GM19193 (cell line): ENCODE results near the gene SH3BP1.
A peak's percentile ranks its signal among the peaks of the same experiment; 100 is the strongest.

Experiments
- POLR2A ChIP-seq: IDR thresholded peaks from 4 replicates; pipeline ENCODE4 v1.6.1; 2011; ENCODE audit not compliant: insufficient read depth, insufficient read length; ENCODE audit errors: extremely low read depth

Gene SH3BP1

DNA sequence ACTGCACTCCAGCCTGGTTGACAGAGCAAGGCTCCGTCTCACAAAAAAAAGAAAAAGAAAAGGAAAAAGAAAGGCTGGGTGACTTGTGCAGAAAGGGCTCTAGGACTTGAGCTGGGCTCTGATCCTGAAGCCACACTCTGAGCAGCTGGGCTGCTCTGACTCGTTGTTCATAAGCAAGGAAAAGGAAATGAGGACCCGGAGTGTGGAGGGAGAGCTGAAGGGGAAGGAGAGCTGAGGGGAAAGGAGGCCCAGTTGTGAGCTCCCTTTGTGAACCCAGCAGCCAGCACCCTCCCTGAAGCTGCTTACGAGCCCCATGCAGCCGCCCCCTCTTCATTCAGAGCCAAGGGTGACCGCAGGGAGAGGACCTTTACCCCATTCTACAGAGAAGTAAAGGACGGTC, 12.3 kb upstream of the SH3BP1 start:
- TF ChIP-seq POLR2A = no peak

DNA sequence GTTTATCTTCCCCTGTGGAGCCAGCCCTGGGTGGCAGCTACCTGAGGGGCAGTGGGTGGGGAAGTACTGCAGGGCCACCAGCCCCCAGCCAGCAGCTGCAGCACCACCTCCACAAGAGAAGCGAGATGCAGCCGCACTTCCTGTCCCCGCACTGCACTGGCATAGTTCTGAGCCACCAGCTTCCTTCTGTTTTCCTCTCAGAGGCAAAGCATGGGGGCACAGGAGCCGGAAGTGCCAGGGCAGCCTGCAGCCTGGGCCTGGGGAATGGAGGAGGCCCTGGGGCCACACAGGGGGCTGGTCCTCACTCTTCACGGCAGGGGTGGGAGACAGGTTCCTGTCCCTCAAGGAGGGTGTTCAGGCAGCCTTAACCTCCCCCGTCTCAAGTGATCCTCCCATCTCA, 11.9 kb upstream of the SH3BP1 start:
- TF ChIP-seq POLR2A = no peak

DNA sequence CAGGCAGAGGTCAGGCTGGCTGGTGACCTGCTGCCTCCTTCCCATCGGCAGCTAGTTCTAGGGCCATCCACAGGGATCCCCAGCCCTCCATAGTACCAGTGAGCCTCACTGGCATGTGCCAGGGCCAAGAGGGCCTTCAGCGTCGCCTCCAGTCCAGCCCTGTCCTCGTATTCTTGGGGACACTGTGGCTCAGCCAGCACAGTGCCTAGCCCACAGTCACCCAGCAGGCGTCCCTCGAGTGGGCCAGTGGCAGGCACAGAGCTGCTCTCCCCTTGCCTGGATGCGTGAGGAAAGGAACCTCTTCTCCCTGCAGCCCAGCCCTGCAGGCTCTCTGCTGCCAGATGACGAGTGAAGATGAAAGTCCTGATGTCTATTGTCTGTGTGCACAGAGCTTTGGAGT, 10.6 kb upstream of the SH3BP1 start:
- no peak for TF ChIP-seq POLR2A

DNA sequence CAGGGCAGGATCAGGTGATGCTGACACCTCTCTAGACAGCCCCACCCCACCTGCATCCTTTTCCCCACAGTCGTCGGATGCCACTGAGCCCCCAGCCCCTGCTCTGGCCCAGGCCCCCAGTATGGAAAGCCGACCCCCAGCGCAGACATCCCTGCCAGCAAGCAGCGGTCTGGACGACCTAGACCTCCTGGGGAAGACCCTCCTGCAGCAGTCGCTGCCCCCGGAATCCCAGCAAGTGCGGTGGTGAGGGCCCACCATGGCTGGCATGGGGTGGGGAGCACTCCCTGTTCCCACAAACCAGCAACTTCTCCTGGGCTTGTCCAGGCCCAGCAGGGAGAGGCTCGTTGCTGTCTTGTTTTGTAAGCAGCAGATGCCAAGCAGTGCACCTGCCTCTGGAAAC, 9.5 kb upstream of the SH3BP1 start:
- no peak for TF ChIP-seq POLR2A

DNA sequence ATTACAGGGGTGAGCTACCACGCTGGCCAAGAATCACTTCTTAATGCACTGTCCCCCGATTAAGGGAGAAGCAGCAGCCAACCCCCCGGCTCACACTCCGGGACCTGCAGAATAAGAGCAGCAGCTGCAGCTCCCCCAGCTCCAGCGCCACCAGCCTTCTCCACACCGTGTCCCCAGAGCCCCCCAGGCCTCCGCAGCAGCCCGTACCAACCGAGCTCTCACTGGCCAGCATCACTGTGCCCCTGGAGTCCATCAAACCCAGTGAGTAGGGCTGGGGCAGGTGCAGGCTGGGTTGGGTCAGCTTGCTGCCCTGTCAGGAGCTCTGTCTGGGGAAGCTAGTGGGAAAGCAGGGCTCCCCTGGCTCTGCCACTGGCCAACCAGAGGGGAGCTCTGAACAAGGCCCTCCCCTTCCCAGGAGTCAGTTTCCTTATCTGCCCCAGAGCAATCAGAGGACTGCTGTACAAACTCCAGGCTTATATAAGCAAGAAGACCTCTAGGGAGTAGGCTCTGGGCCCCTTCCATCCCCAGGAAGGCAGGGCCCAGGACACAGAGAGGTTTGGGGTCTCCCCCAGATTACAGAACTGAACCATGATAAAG, 8.5 kb upstream of the SH3BP1 start:
- no peak for TF ChIP-seq POLR2A

DNA sequence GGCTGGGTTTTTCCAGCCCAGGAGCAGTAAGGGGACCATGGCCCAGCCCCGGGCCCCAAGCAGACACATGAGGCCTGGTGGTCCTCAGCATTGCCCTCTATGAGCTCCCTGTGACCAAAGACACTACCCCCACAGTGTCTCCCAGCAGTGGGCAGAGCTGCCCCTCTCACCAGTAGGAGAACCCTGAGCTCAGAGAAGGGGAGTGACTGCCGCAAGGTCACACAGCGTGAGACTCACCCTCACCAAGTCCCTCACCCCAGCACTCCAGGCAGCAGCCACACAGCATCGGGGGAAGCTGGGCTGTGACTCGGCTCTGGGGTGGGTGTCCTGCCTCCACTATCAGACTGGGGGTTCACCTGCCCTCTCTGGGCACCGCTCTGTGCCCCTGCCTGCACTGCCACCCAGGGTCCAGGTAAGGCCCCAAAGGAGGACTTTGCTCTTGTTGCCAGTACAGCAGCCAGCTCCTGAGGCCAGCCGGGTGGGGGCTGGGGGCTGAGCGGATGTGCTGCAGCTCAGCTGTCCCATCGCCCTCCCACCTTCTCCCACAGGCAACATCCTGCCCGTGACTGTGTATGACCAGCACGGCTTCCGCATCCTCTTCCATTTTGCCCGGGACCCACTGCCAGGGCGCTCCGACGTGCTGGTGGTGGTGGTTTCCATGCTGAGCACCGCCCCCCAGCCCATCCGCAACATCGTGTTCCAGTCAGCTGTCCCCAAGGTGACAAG, 7.9 kb upstream of the SH3BP1 start:
- TF ChIP-seq POLR2A = no peak

DNA sequence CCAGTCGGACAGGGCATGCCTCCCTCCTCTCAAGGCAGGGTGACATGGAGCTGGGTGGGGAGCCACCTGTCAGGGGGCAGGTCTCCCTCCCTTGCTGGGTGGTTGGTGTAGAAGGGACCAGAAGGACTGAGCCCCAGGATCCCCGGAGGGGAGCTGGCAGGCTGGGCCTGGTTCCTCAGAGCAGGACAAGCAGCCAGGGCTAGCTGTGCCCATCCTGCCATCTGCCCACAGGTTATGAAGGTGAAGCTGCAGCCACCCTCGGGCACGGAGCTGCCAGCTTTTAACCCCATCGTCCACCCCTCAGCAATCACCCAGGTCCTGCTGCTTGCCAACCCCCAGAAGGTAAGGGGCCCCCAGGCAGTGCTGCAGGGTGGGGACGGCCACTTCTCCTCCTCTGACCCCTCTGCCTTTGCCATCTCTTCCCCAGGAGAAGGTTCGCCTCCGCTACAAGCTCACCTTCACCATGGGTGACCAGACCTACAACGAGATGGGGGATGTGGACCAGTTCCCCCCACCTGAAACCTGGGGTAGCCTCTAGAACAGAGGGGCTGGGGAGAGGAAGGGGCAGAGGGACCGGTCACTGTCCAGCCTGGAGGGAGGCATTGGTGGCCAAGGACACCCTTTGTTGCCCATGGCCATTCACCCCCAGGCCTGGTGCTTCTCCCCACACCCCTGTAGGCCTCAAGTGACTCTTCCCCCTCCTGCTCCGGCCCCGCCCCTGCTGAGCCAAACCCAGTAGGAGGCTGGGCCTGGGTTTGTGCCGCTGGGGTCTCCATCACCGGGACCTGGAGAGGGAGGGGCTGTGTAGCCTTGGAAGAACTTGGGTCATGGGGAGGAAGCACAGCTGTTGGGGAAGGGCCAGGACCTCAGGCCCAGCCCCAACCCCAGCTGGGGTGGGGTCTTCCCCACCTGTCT, 7.0 kb upstream of the SH3BP1 start:
- no peak for TF ChIP-seq POLR2A

DNA sequence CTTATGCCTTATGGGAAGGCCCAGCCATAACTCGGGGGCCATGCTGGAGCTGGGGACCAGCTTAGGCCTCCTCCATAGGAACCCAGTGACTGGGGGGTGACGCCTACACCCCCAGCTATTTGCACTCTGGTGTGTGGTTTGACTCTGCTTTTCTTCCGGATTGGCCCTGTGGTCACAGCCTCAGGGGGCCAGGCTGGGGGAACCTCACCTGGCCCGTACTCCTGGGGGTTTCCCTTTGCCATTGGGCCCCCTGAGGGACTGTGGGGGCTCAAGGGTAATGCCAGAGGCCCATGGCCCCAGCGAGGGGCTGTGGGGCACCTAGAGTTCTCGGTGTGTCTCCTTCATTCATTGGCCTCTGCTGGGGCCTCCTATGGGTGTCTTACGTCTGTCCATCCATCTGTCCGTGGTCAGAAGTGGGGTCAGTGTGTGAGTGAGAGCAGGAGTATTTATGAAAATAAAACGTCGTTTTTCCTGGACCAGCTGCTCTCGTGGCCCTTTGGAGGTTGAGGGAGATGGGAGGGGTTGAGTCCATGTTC, 6.3 kb upstream of the SH3BP1 start:
- no peak for TF ChIP-seq POLR2A

DNA sequence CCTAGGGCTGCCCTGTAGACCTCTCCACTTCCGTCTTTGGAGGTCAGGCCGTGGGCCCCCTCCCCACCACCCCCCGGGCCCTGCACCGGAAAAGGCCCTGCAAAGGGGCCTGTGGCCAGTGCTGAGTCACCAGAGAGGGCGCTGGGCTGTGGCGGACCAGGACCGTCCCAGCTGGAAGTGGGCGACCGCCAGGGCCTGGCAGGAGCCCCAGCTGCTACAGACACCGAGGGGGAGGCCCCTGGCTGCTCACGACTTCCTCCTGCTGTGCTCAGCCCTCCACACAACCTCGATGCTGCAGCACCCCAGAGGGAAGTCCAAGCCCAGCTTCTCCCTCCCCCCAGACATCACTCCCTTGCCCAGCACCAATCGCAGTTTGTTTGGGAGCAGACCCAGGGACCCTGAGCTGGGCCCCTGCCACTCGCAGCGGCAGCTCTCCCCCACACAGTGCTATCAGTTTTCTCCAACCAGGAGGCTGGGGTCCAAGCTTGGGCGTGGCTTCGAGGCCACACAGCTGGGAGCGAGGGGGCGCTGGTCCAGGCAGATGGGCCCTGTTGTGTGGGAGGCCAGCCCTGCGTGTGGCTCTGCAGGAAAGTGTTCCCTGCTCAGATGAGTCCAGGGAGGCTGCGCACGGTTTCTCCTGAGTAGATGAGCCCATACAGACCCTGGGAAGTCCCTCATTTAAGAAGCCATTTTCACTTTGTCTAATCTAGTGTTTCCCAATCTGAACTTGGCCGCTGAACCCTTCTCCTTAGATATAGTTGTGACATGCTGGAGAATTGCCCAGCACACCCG, 5.6 kb upstream of the SH3BP1 start:
- peak; percentile 63 for TF ChIP-seq POLR2A

DNA sequence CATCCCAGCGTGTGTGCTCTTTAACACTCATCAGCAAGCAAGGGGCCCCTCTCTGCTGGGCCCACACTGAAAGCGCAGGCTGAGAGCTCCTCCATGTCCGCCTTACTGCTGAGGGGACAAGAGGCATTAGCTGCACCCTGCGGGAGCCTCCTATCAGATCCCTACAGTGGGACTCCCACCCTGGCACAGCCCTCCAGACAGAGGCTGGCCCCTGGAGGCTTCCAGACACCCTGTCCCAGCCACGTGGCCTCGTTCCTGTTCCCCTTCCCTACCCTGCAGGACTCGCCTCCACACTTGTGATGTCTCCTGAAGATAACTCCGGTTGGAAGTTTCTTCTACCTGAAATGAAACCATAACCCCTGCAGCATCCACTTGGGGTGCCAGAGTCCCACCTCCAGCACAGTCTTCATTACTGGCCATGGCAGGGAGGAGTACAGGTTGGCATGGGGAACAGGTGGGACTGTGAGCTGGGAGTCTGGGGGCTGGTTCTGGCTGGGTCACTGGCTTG, 5.0 kb upstream of the SH3BP1 start:
- no peak for TF ChIP-seq POLR2A

DNA sequence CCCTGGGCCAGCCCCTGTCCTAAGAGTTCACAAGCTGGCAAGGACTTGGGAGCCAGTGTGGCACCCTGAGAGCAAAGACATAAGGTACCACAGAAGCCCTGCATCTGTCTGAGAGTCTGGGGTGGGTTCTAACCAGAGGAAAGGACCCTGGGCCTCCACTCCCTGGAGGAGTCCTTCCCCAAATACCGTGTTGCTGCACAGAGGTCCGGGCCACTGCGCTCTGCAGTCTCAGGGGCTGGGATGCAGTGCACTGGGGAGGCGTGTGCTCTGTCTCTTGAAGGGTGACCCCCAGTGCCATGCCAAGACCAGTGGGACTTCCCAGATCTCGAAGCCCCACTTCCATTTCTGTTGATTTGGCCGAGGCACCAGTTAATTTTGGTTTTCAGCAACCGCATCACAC, 4.3 kb upstream of the SH3BP1 start:
- TF ChIP-seq POLR2A = no peak

DNA sequence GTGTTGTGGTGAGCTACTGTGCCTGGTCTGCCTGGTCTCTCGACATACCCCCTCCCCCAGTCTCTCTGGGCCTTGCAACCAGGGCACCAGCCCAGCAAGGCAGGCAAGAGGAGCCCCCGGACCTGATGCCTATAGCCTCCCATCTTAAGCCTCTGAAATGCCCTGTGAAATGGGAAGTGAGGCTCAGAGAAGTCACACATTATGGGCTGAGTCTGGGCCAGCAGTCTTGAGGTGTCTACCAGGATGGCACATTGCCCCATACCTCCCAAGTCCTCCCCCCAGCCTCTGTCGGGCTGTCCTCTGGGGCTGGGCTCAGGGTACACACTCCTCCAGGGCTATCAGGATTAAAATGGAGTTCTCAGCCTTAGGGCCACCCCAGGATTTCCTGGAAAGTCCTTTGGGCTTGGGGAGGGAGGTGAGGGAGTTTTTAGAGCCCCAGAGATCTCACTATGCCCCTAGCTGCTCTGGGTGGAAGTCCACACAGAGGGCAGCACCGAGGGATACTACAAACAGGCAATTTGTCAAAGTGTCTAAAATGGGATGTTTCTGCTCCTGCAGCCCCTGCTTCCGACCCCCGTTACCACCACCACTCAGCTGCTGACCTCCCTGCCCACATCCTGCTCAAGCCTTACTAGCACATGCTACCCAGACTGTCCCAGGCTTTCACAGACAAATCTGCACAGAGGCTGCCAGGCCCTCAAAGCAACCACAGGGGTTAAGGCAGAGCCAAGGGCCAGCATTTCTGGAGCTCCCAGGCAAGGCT, 3.1 kb upstream of the SH3BP1 start:
- TF ChIP-seq POLR2A = no peak

DNA sequence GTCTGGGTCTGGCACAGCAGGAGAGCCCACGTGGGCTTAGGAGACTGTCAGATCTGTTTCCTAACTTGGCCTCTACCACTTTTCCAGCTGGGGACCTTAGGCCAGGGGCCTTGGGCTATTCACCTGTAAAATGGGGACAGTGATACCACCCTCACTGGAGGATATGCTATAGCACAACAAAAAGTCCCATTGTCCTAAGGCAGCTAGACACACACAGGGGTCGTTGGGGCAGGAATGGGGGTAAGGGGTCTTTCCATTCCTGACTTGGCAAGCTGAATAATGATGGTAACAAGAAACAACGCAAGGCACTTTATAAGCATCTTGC, 2.6 kb upstream of the SH3BP1 start:
- no peak for TF ChIP-seq POLR2A

DNA sequence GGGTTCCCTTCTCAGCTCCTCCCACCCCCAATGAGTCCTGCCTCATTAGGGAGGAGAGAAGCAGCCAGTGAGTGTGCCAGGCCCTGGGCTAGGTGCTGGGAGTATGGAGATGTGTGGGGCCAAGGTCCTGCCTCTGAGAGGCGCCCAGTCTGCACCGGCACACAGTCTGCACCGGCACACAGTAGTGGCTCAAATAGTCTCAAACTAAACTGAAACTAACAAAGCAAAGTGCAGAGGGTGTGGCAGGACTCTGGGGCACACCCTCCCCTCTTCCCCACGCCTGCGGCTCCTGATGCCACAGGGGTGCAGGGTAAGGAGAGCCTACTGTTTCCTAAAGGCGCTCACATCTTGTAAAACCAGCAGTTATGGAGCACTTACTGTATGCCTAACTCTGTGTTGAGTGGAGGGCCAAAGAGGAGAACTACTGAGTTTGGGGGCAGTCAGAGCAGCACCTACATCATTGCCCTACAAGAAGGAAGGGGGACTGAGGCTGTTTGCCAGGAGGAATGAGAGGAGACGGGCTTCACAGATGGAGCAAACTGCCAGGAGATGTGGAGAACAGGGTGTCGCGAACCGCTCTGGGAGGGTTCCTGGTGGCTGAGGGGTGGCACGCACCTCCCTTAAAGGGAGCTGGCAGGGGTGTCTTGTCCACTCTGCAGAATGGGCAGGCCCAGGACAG, 939 bp upstream of the SH3BP1 start:
- peak; percentile 4 for TF ChIP-seq POLR2A
